ENCODE results near the gene MRFAP1L1.
A peak's percentile ranks its signal among the peaks of the same experiment; 100 is the strongest.

The MRFAP1L1 gene

GRCh38 chr4:6674500-6675149, 35.0 kb downstream of the MRFAP1L1 start (continued):
- no peak for TF ChIP-seq ZNF280C (tag by site-specific recombination; IDR thresholded peaks at IDR 0.05)
- no peak for TF ChIP-seq HOXC10 (CRISPR knock-in tag; IDR thresholded peaks at IDR 0.05)
- TF ChIP-seq RBAK (tag by site-specific recombination; IDR thresholded peaks at IDR 0.05) = no peak
- TF ChIP-seq ZNF19 (tag by site-specific recombination; IDR thresholded peaks at IDR 0.05; ENCODE audit: low read depth) = no peak
- TF ChIP-seq ZSCAN18 (tag by site-specific recombination; IDR thresholded peaks at IDR 0.05) = no peak
- TF ChIP-seq MZF1 (tag by site-specific recombination; IDR thresholded peaks at IDR 0.05; ENCODE audit: borderline replicate concordance) = no peak
- TF ChIP-seq HOXA7 (CRISPR knock-in tag; IDR thresholded peaks at IDR 0.05; ENCODE audit: borderline replicate concordance) = no peak
- no peak for TF ChIP-seq ZNF473 (tag by site-specific recombination; IDR thresholded peaks at IDR 0.05)
- no peak for TF ChIP-seq ZNF777 (tag by site-specific recombination; IDR thresholded peaks at IDR 0.05; ENCODE audit: borderline replicate concordance)
- peak; percentile 35; the same call in 1 of the 2 replicates for TF ChIP-seq ZNF600 (tag by site-specific recombination; IDR thresholded peaks at IDR 0.05)
- no peak for TF ChIP-seq ZNF221 (tag by site-specific recombination; IDR thresholded peaks at IDR 0.05; ENCODE audit: borderline replicate concordance)
- no peak for TF ChIP-seq ZNF324 (tag by site-specific recombination; IDR thresholded peaks at IDR 0.05)
- no peak for TF ChIP-seq ZNF701 (tag by site-specific recombination; IDR thresholded peaks at IDR 0.05)
- TF ChIP-seq ZNF133 (tag by site-specific recombination; IDR thresholded peaks at IDR 0.05) = no peak
- TF ChIP-seq KLF17 (tag by site-specific recombination; IDR thresholded peaks at IDR 0.05) = no peak
- peak; percentile 68; the same call in 1 of the 2 replicates for TF ChIP-seq ZFHX2 (tag by site-specific recombination; conservative IDR thresholded peaks at IDR 0.05)
- no peak for TF ChIP-seq KLF1 (tag by site-specific recombination; IDR thresholded peaks at IDR 0.05)
- TF ChIP-seq PRDM4 (tag by site-specific recombination; IDR thresholded peaks at IDR 0.05) = no peak
- no peak for TF ChIP-seq ZNF571 (tag by site-specific recombination; IDR thresholded peaks at IDR 0.05)
- no peak for TF ChIP-seq ZNF280D (tag by site-specific recombination; IDR thresholded peaks at IDR 0.05)
- TF ChIP-seq ZNF518A (tag by site-specific recombination; conservative IDR thresholded peaks at IDR 0.05; ENCODE audit: low read depth) = no peak
- no peak for TF ChIP-seq ZBTB20 (tag by site-specific recombination; IDR thresholded peaks at IDR 0.05)
- no peak for TF ChIP-seq ZNF561 (tag by site-specific recombination; IDR thresholded peaks at IDR 0.05; ENCODE audit: borderline replicate concordance)
- TF ChIP-seq ZNF266 (tag by site-specific recombination; IDR thresholded peaks at IDR 0.05; ENCODE audit: low read depth) = no peak
- TF ChIP-seq PRDM1 (tag by site-specific recombination; IDR thresholded peaks at IDR 0.05) = no peak

Measured in HEK293 (cell line).